ENCODE results near the gene UGCG. TPM values are rescaled to one million over a fixed set of nuclear protein-coding genes. Genes with fewer than 3 reads are reported as not detected.

The UGCG gene
- total and polyA plus RNA-seq, 2 of the 8 experiments (the other 6 are each of a cell fraction or from before 2014, with no cell fraction given) = 14.9 to 34.0 TPM

DNA sequence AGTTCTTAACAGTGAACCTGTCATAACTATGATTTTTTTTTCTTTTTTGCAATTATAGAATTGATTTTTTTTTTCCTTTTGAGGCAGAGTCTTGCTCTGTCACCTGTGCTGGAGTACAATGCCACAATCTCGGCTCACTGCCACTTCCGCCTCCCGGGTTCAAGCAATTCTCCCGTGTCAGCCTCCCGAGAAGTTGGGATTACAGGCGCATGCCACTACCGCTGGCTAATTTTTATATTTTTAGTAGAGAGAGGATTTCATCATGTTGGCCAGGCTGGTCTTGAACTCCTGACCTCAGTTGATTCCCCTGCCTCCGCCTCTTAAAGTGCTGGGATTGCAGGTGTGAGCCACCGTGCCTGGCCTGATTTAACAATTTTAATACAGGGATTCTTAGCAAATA is 21.4 kb downstream of the UGCG start:
- Histone ChIP-seq H4K20me1 (replicated peaks in 1 of 2; ENCODE audit: control insufficient read depth in 1 of 2, insufficient read depth in 2 of 2, low read length in 2 of 2) (peaks cover 1 to 4% of the 10 kb centered on the region in 2 experiments), H3K79me1 (ENCODE audit: low read depth, low read length) (peaks cover 4% of the 10 kb centered on the region; the same call in 1 of the 2 replicates), H3K4ac (replicated peaks; ENCODE audit: insufficient read length, low read depth, low read length) (no peak overlapping the region), H4K91ac (replicated peaks; ENCODE audit: insufficient read length, low read length) (no peak overlapping the region), H3K36me3 (ENCODE audit: control insufficient read depth in 2 of 4, insufficient read depth in 4 of 4, low read length in 3 of 4) (peaks cover 0 to 10% (median 1%) of the 10 kb centered on the region in 4 experiments; a peak in 4 of 8 replicates), H4K5ac (ENCODE audit: insufficient read length, low read depth, low read length) (no peak overlapping the region), H3K23ac (ENCODE audit: insufficient read length) (no peak overlapping the region), H4K8ac (ENCODE audit: extremely low read depth, insufficient read depth, low read length) (no peak overlapping the region), H3K56ac (replicated peaks; ENCODE audit: insufficient read length, low read depth, low read length) (no peak overlapping the region), H3K27ac (ENCODE audit: low read depth, low read length) (no peak overlapping the region), H2BK20ac (ENCODE audit: low read length) (no peak overlapping the region), H3K79me2 (ENCODE audit: control insufficient read depth in 1 of 2, insufficient read depth in 2 of 2, low read length in 2 of 2) (peaks cover 2 to 41% of the 10 kb centered on the region in 2 experiments; a peak in 3 of 4 replicates), H2AFZ (ENCODE audit: low read length) (no peak overlapping the region), H2BK120ac (replicated peaks; ENCODE audit: low read depth, low read length) (no peak overlapping the region), H2BK12ac (ENCODE audit: low read depth, low read length) (no peak overlapping the region), H3K4me1 (replicated peaks in 1 of 4; ENCODE audit: control insufficient read depth in 3 of 4, insufficient read depth in 4 of 4, low read length in 3 of 4) (no peaks in the 10 kb centered on the region), H3K27me3 (replicated peaks in 1 of 4; ENCODE audit: control insufficient read depth in 3 of 4, extremely low read depth in 1 of 4, insufficient read depth in 3 of 4, low read length in 3 of 4) (no peaks in the 10 kb centered on the region), H3K9me3 (ENCODE audit: insufficient read depth in 2 of 2, low read depth in 1 of 2, low read length in 1 of 2) (no peaks in the 10 kb centered on the region), H2BK5ac (ENCODE audit: low read depth, low read length) (no peak overlapping the region), H3K4me3 (ENCODE audit: extremely low read depth in 1 of 4, insufficient read depth in 2 of 4, low read depth in 3 of 4, low read length in 4 of 4) (no peak overlapping the region), H3K9ac (replicated peaks in 1 of 4; ENCODE audit: extremely low read depth in 1 of 4, low read depth in 3 of 4, low read length in 3 of 4) (no peak overlapping the region), H2BK15ac (ENCODE audit: low read length) (no peak overlapping the region), H3K4me2 (ENCODE audit: insufficient read depth in 1 of 2, low read depth in 2 of 2, low read length in 2 of 2) (no peak overlapping the region), H3K18ac (ENCODE audit: extremely low read depth, low read length) (no peak overlapping the region), H3K14ac (ENCODE audit: insufficient read length) (no peak overlapping the region), H3K23me2 (ENCODE audit: low read depth, low read length) (no peaks in the 10 kb centered on the region), H2AK5ac (ENCODE audit: low read depth, low read length) (no peak overlapping the region)
- 89% methylated on average over 9 of the region's 9 CpGs; no CpG with 5 or more reads in 1 of the 2 experiments for WGBS, 2 experiments (ENCODE audit: extremely low coverage in 1 of 2, insufficient coverage in 1 of 2, insufficient read length in 1 of 2, insufficient replicate concordance in 2 of 2, low coverage in 1 of 2, low lambda C conversion rate in 2 of 2, missing lambda C conversion rate in 1 of 2)
- CTCF ChIA-PET (ENCODE audit: partially characterized antibody) = no interaction called here
- DNase-seq (ENCODE audit: low read depth in 1 of 2, low spot score in 2 of 2) (no peak), FAIRE-seq (no peak)
- POLR2A ChIA-PET (ENCODE audit: partially characterized antibody) = no interaction called here
- TF ChIP-seq SIX5 (IDR thresholded peaks at IDR 0.05; ENCODE audit: low read depth, low read length) = no peak
- TF ChIP-seq KDM1A (IDR thresholded peaks at IDR 0.05; ENCODE audit: borderline replicate concordance, low read length) = no peak

Measured in H1 (cell line).